ENCODE results near the gene ERMARD.
A peak's percentile ranks its signal among the peaks of the same experiment; 100 is the strongest.

- peak; percentile 1; the same call in 1 of the 2 replicates for TF ChIP-seq FOXP1 (CRISPR knock-in tag; IDR thresholded peaks at IDR 0.05; ENCODE audit: borderline replicate concordance)
- TF ChIP-seq CTCF (IDR thresholded peaks at IDR 0.05), result no peak
- no peak for TF ChIP-seq PRDM15 (CRISPR knock-in tag; IDR thresholded peaks at IDR 0.05)
- no peak for TF ChIP-seq TEAD4 (CRISPR knock-in tag; IDR thresholded peaks at IDR 0.05)
- 0 out of 2 replicates have a peak, but pooled peaks have one; percentile 42 for TF ChIP-seq E2F1 (CRISPR knock-in tag; IDR thresholded peaks at IDR 0.05)
- no peak for TF ChIP-seq ZNF138 (CRISPR knock-in tag; conservative IDR thresholded peaks at IDR 0.05)
- peak; percentile 37; the same call in 1 of the 2 replicates for TF ChIP-seq ZNF232 (CRISPR knock-in tag; IDR thresholded peaks at IDR 0.05)
- no peak for TF ChIP-seq ZNF121 (CRISPR knock-in tag; IDR thresholded peaks at IDR 0.05)
- no peak for TF ChIP-seq GTF2I (CRISPR knock-in tag; conservative IDR thresholded peaks at IDR 0.05)
- peak; percentile 74 for TF ChIP-seq SMAD3 (CRISPR knock-in tag; IDR thresholded peaks at IDR 0.05; ENCODE audit: borderline replicate concordance)
- no peak for TF ChIP-seq ATF3 (CRISPR knock-in tag; conservative IDR thresholded peaks at IDR 0.05)
- TF ChIP-seq ATF6 (CRISPR knock-in tag; IDR thresholded peaks at IDR 0.05), result no peak
- TF ChIP-seq ZNF281 (CRISPR knock-in tag; IDR thresholded peaks at IDR 0.05), result no peak
Measured at GRCh38 chr6:169701954-169702839, 49.2 kb upstream of the ERMARD start, which contains the start of the genes C6orf120 and WDR27.

Measured in WTC11 (cell line).